AG09309 (cell line): ENCODE results near the gene MLEC.

Experiments used
- DNase-seq: peaks from one replicate; pipeline ENCODE4 v3.0.0-alpha.2; 2010; ENCODE audit warnings: low read depth
- H3K4me3 ChIP-seq: 2 replicates; pipeline ENCODE4 v1.5.1; 2011; ENCODE audit warnings: mild to moderate bottlenecking, low read depth, low read length, moderate library complexity; ENCODE audit not compliant: control insufficient read depth
- TF ChIP-seq, protein P1 (sequence below): IDR thresholded peaks from 2 replicates; pipeline ENCODE4 v1.5.1; 2011; ENCODE audit warnings: mild to moderate bottlenecking, low read depth, low read length, inconsistent platforms; ENCODE audit not compliant: insufficient read depth, control insufficient read depth; ENCODE audit errors: missing control alignments

Gene MLEC

GRCh38 chr12:120686690-120687577, at the start of gene MLEC:
MLEC (plus strand) TSS chr12:120687149; CDS start chr12:120687297, 148 bp downstream.
- H3K4me3 ChIP-seq: peak within 1 kb of the TSS; percentile 81
- peak; percentile 86 for DNase-seq
- TF ChIP-seq, protein P1, sequence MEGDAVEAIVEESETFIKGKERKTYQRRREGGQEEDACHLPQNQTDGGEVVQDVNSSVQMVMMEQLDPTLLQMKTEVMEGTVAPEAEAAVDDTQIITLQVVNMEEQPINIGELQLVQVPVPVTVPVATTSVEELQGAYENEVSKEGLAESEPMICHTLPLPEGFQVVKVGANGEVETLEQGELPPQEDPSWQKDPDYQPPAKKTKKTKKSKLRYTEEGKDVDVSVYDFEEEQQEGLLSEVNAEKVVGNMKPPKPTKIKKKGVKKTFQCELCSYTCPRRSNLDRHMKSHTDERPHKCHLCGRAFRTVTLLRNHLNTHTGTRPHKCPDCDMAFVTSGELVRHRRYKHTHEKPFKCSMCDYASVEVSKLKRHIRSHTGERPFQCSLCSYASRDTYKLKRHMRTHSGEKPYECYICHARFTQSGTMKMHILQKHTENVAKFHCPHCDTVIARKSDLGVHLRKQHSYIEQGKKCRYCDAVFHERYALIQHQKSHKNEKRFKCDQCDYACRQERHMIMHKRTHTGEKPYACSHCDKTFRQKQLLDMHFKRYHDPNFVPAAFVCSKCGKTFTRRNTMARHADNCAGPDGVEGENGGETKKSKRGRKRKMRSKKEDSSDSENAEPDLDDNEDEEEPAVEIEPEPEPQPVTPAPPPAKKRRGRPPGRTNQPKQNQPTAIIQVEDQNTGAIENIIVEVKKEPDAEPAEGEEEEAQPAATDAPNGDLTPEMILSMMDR: peak; percentile 17

DNA sequence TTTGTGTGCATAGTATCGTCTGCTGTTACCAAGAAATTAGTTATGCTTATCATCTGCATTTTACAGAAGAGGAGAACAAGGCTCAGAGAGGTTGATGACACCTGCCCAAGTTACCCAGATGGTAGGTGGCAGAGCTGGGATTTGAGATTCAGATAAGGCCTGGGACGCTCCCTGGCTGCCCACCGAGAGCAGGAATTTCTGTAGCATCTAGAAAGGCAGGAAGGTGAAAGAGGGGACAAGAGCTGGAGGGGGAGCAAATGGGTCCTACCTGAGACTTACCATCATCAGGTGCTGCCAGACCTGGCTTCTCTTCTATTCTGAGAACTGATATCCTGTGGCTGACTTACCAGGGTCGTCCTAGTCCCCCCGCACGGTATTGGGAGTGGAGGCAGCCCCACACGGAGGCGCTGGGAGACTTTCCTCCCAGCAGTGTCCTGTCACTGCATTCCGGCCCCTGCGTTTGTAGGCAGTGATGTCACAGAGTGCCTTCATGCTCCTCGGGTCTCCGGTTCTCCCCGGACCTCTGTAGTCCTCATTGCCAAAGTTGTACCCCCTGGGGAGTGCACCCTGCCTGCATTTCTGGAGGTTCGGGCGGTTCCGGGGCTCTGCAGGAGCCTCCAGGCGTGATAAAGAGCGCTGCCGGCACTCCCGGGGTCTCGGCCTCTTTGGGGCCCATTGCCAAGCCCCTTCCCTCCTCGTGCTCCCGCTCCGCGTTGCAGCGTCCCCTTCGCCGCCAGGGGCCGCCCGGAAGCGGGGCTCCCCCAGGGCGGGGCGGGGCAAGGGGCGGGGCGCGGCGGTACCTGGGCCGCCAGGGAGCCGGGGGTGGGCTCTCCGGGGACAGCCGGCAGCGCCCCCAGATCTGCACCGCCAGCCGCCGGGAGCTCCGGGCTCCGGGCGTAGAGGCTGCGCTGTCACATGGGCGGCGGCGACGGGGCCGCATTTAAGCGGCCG, 46.9 kb upstream of the MLEC start, which contains the start of gene CABP1:
Gene CABP1, plus strand, starts transcription at position 856 of the 951 bp plus-strand sequence. Its CDS starts 60 bp downstream, at position 916.
- no peak within 1 kb of the TSS for H3K4me3 ChIP-seq
- TF ChIP-seq, protein P1: no peak
- no peak for DNase-seq

GRCh38 chr12:120640861-120641833, 45.8 kb upstream of the MLEC start:
- H3K4me3 ChIP-seq: no peak overlapping the region
- TF ChIP-seq, protein P1: no peak
- no peak for DNase-seq

DNA sequence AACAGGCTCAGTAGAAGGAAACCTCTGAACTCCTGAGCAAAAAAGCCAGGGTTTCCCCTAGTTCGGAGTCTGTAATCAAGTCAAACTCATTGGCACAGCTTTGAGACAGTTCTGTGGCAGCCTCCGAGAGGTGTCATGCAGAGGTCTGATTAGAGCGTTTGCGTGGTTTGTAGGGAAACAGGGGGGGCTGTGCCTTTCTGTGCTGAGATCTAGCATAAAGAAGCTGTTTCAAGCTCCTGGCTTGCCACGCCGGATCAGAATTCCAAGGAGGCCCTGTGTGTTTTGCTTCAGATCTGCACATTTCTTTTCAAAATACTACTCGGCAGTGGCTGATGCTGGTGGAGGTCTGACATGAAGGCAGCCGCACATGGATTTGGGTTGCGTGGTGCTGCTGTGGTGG, 44.8 kb upstream of the MLEC start:
- no peak for DNase-seq
- TF ChIP-seq, protein P1: no peak
- no peak overlapping the region for H3K4me3 ChIP-seq

- no peak overlapping the region for H3K4me3 ChIP-seq
- no peak for DNase-seq
- TF ChIP-seq, protein P1: no peak
These were observed 44.1 kb upstream of the MLEC start for GRCh38 chr12:120642826-120643225.
